PC-9 (cell line): ENCODE results near the gene PTPRD. TPM values are rescaled to one million over a fixed set of nuclear protein-coding genes. Genes with fewer than 3 reads are reported as not detected.

Source experiments
- BruUV-seq: library from RNA; stranded (reverse); fragments of 400-500 nt; replicated peaks from 2 replicates; lab custom pipeline; 2021; lab: Mats Ljungman, UMichigan
- CTCF ChIA-PET: fragments of 300-600 bp; sonication (Branson Sonifier 250); formaldehyde crosslinking; loops from one replicate; lab custom pipeline; 2022; ENCODE audit warnings: antibody characterized with exemption; lab: Charles Lee
- POLR2A ChIA-PET: fragments of 300-600 bp; sonication (Branson Sonifier 250); formaldehyde crosslinking; loops from one replicate; lab custom pipeline; 2022; ENCODE audit warnings: antibody characterized with exemption; ENCODE audit not compliant: unreplicated experiment; lab: Charles Lee
- DNase-seq, 2 experiments: peaks; one replicate each; pipeline versions ENCODE4 v3.0.0 to v3.0.0-alpha.2; 2015 to 2022; ENCODE audit warnings: mixed read lengths in 1 of 2
- H2AFZ ChIP-seq: fragments of 200-600 bp; sonication (generic); 2 replicates; pipeline ENCODE4 v1.8.1; 2017; ENCODE audit warnings: antibody characterized with exemption
- H3F3A ChIP-seq: fragments of 200-600 bp; sonication (generic); 2 replicates; pipeline ENCODE4 v1.8.1; 2017; ENCODE audit warnings: antibody characterized with exemption, mild to moderate bottlenecking, low read depth; ENCODE audit not compliant: insufficient read depth
- H3K27ac ChIP-seq: fragments of 200-600 bp; sonication (generic); 2 replicates; pipeline ENCODE4 v1.6.1; 2016; ENCODE audit warnings: mixed run types
- H3K27me3 ChIP-seq: fragments of 200-600 bp; sonication (generic); 2 replicates; pipeline ENCODE4 v1.6.1; 2016; ENCODE audit warnings: low read depth, mixed run types; ENCODE audit not compliant: insufficient read depth
- H3K36me3 ChIP-seq: fragments of 200-600 bp; sonication (generic); 2 replicates; pipeline ENCODE4 v1.6.1; 2016; ENCODE audit warnings: low read depth, mixed run types
- H3K4me1 ChIP-seq: fragments of 200-600 bp; sonication (generic); replicated peaks from 2 replicates; pipeline ENCODE4 v1.6.1; 2016; ENCODE audit warnings: mixed run types; ENCODE audit not compliant: insufficient read depth
- H3K4me2 ChIP-seq: fragments of 200-600 bp; sonication (generic); 2 replicates; pipeline ENCODE4 v1.6.1; 2017; ENCODE audit warnings: mixed run types
- H3K4me3 ChIP-seq: fragments of 200-600 bp; sonication (generic); 2 replicates; pipeline ENCODE4 v1.6.1; 2016; ENCODE audit warnings: mixed run types
- H3K79me2 ChIP-seq: fragments of 200-600 bp; sonication (generic); 2 replicates; pipeline ENCODE4 v1.6.1; 2017; ENCODE audit warnings: low read depth, mixed run types
- H3K9me2 ChIP-seq: fragments of 200-600 bp; sonication (generic); 2 replicates; pipeline ENCODE4 v1.8.1; 2017; ENCODE audit warnings: mild to moderate bottlenecking; ENCODE audit not compliant: insufficient read depth
- H3K9me3 ChIP-seq: fragments of 200-600 bp; sonication (generic); 2 replicates; pipeline ENCODE4 v1.8.1; 2016; ENCODE audit warnings: low read depth; ENCODE audit not compliant: insufficient read depth
- H4K20me1 ChIP-seq: fragments of 200-600 bp; sonication (generic); 2 replicates; pipeline ENCODE4 v1.8.1; 2017; ENCODE audit not compliant: insufficient read depth
- EZH2 ChIP-seq: fragments of 200-600 bp; sonication (generic); IDR thresholded peaks from 2 replicates; pipeline ENCODE4 v1.8.0; 2017; ENCODE audit warnings: antibody characterized with exemption, low read depth
- intact Hi-C: fragments of 100-400 bp; cut with micrococcal nuclease; formaldehyde crosslinking; loops from one replicate; pipeline ENCODE4 v1.10.0; 2022; ENCODE audit not compliant: unreplicated experiment
- total RNA-seq: library from RNA; stranded (reverse); gene quantifications from 2 replicates; pipeline ENCODE4 v1.2.3, GENCODE V29; 2021
- TF ChIP-seq, protein P1 (sequence below): fragments of 200-600 bp; sonication (generic); conservative IDR thresholded peaks from 2 replicates; pipeline ENCODE4 v1.6.1; 2017; ENCODE audit warnings: mixed run types, antibody characterized with exemption, mild to moderate bottlenecking, moderate library complexity

Gene PTPRD
- total RNA-seq, 1 experiment from 2014 or later = not detected

DNA sequence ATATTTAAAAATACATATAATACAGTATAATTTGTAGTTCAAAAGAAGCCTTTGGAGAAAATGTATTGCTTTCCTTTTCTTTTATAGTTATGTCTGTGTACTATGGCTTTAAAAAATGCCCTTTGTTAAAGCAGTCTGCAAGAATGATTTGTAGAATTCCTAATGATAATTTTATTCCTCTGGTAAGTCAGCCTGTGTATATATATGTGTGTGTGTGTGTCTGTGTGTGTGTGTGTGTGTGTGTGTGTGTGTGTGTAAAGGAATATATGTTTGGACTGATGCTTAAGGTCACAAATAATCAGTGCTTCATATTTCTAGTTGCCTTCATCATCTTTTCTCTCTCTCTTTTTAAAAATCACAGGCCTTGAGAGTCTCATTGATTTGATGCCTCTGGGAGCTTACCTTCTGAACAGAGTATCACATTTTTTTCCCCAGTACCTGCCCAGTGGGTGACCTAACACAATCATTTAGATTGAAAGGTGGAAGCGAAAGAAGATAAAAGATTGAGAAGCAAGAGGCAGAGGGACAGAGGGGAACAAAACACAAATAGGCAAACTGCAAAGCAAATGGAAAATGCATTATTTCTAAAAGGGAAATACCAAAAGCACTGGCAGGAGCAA lies 2104.0 kb downstream of the PTPRD start:
- Histone ChIP-seq H3K9me3 (no peaks in the 10 kb centered on the region), H2AFZ (no peak overlapping the region), H3K27me3 (no peaks in the 10 kb centered on the region), H3K4me3 (no peak overlapping the region), H4K20me1 (no peaks in the 10 kb centered on the region), H3K36me3 (no peaks in the 10 kb centered on the region), H3K79me2 (no peaks in the 10 kb centered on the region), H3K9me2 (no peaks in the 10 kb centered on the region), H3K27ac (no peak overlapping the region), H3K4me1 (no peaks in the 10 kb centered on the region), H3K4me2 (no peak overlapping the region), H3F3A (no peaks in the 10 kb centered on the region)
- TF ChIP-seq EZH2 = no peak
- TF ChIP-seq, protein P1, sequence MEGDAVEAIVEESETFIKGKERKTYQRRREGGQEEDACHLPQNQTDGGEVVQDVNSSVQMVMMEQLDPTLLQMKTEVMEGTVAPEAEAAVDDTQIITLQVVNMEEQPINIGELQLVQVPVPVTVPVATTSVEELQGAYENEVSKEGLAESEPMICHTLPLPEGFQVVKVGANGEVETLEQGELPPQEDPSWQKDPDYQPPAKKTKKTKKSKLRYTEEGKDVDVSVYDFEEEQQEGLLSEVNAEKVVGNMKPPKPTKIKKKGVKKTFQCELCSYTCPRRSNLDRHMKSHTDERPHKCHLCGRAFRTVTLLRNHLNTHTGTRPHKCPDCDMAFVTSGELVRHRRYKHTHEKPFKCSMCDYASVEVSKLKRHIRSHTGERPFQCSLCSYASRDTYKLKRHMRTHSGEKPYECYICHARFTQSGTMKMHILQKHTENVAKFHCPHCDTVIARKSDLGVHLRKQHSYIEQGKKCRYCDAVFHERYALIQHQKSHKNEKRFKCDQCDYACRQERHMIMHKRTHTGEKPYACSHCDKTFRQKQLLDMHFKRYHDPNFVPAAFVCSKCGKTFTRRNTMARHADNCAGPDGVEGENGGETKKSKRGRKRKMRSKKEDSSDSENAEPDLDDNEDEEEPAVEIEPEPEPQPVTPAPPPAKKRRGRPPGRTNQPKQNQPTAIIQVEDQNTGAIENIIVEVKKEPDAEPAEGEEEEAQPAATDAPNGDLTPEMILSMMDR = no peak
- POLR2A ChIA-PET = no interaction called here
- intact Hi-C loops = no loop called here
- BruUV-seq = no TSS peak
- CTCF ChIA-PET = no interaction called here
- DNase-seq = no peak

DNA sequence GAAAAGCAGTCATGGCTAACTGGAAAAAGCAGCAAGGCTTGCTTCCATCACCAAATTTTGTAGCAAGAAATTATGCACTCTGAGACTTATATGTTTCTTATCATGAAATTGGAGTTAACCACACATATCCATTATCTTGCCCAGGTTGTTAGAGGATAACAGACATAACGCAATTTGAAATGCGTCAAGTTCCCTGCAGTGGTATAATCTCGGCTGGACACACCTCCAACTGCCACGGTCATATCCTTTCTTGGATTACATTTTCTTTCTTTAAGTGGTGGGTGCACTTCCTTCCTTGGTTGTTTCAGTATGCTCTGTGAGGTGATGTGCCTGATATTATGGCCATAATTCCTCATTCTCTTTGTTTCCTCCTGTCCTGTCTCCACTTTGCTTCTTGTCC lies 2118.2 kb downstream of the PTPRD start:
- H3K9me2 ChIP-seq = no peaks in the 10 kb centered on the region
- no peaks in the 10 kb centered on the region for H3K79me2 ChIP-seq
- no peaks in the 10 kb centered on the region for H3F3A ChIP-seq
- ChIA-PET CTCF (no interaction called here), POLR2A (no interaction called here)
- H3K4me1 ChIP-seq = no peaks in the 10 kb centered on the region
- no peak overlapping the region for H3K4me3 ChIP-seq
- no peaks in the 10 kb centered on the region for H3K27me3 ChIP-seq
- no peak for DNase-seq
- no peak overlapping the region for H3K27ac ChIP-seq
- H2AFZ ChIP-seq = no peak overlapping the region
- no peak for TF ChIP-seq EZH2
- TF ChIP-seq, protein P1 = no peak
- no peak overlapping the region for H3K4me2 ChIP-seq
- no TSS peak for BruUV-seq
- no peaks in the 10 kb centered on the region for H3K36me3 ChIP-seq
- H4K20me1 ChIP-seq = no peaks in the 10 kb centered on the region
- no peaks in the 10 kb centered on the region for H3K9me3 ChIP-seq
- intact Hi-C loops = no loop called here

DNA sequence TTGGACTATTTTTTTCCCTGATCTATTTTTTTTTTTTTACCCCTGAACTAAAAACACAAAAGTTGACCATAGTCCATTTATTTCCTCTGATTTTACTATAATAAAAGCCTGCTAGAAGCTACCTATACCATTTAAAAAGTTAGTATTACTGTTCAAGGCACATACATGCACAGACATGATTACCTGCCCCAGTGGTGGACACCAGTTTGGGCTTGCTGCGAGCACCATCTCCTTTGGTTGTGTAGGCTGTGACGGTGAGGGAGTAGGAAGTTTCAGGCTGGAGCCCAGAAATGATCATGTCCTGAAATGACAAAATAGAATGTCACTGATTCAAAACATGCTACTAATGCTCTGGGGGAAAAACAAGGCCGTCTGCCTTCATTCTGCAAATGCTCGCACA lies 2120.1 kb downstream of the PTPRD start:
- DNase-seq = no peak
- Histone ChIP-seq H3K27ac (no peak overlapping the region), H3K36me3 (no peaks in the 10 kb centered on the region), H4K20me1 (no peaks in the 10 kb centered on the region), H3K4me2 (no peak overlapping the region), H3K9me3 (no peaks in the 10 kb centered on the region), H3K4me1 (no peaks in the 10 kb centered on the region), H3K79me2 (no peaks in the 10 kb centered on the region), H3K9me2 (no peaks in the 10 kb centered on the region), H2AFZ (no peak overlapping the region), H3K4me3 (no peak overlapping the region), H3F3A (no peaks in the 10 kb centered on the region), H3K27me3 (no peaks in the 10 kb centered on the region)
- no peak for TF ChIP-seq EZH2
- TF ChIP-seq, protein P1 = no peak
- intact Hi-C loops = no loop called here
- POLR2A ChIA-PET = no interaction called here
- no TSS peak for BruUV-seq
- CTCF ChIA-PET = no interaction called here
